Ascending aorta (tissue), 2 donors: ENCODE measurements around the gene ZNF135. TPM values are rescaled to one million over a fixed set of nuclear protein-coding genes. Genes with fewer than 3 reads are reported as not detected.

Experiments
- DNase-seq, 2 donors: peaks; one replicate each; pipeline ENCODE4 v3.0.0-alpha.2; 2019; ENCODE audit warnings: low spot score in 2 of 2
- H3K27ac ChIP-seq, 2 donors: fragments of 200-600 bp; sonication (generic); one replicate each; pipeline ENCODE4 v1.5.1; 2016 to 2017; ENCODE audit warnings: mild to moderate bottlenecking in 1 of 2
- H3K27me3 ChIP-seq: fragments of 200-600 bp; sonication (generic); one replicate; pipeline ENCODE4 v1.5.1; 2017
- H3K36me3 ChIP-seq, 2 donors: fragments of 200-600 bp; sonication (generic); one replicate each; pipeline ENCODE4 v1.5.1; 2016
- H3K4me1 ChIP-seq, 2 donors: fragments of 200-600 bp; sonication (generic); one replicate each; pipeline ENCODE4 v1.5.1; 2016 to 2017; ENCODE audit warnings: mild to moderate bottlenecking in 1 of 2
- H3K4me3 ChIP-seq, 2 donors: fragments of 200-600 bp; sonication (generic); one replicate each; pipeline ENCODE4 v1.5.1; 2016 to 2017; ENCODE audit warnings: mild to moderate bottlenecking in 1 of 2
- H3K9me3 ChIP-seq, 2 donors: fragments of 200-600 bp; sonication (generic); one replicate each; pipeline ENCODE4 v1.5.1; 2016
- CTCF ChIP-seq, 3 experiments: fragments of 200-600 bp in 2 of 3; fragments of 450-650 bp in 1 of 3; sonication (generic) in 2 of 3; IDR thresholded peaks; one replicate each; pipeline ENCODE4 v1.5.1; 2016 to 2019; ENCODE audit warnings: antibody characterized with exemption in 3 of 3, mild to moderate bottlenecking in 1 of 3, moderate library complexity in 1 of 3
- intact Hi-C: fragments of 100-400 bp; cut with DNase I; formaldehyde crosslinking; loops from one replicate; pipeline ENCODE4 v1.15.1; 2023
- total RNA-seq: library from RNA; depleted of rRNA; stranded (reverse); fragments of >200 nt; gene quantifications from one replicate; pipeline ENCODE4 v1.1.0, GENCODE V29; 2016

The ZNF135 gene
- total RNA-seq, 1 donor from 2014 or later = 3.7 TPM

GRCh38 chr19:58067240-58067912 lies 8.3 kb downstream of the ZNF135 start:
- Histone ChIP-seq H3K36me3 (peaks cover 32 to 56% of the 10 kb centered on the region in 2 donors), H3K9me3 (peaks cover 78 to 91% of the 10 kb centered on the region in 2 donors), H3K4me1 (no peaks in the 10 kb centered on the region), H3K27ac (no peak overlapping the region), H3K4me3 (no peak overlapping the region), H3K27me3 (no peaks in the 10 kb centered on the region)
- no peak for TF ChIP-seq CTCF (IDR thresholded peaks at IDR 0.05)
- intact Hi-C loops = no loop called here
- no peak for DNase-seq

GRCh38 chr19:58079792-58080191 lies 20.7 kb downstream of the ZNF135 start:
- no peak for DNase-seq
- Histone ChIP-seq H3K27ac (no peak overlapping the region), H3K36me3 (peaks cover 15 to 21% of the 10 kb centered on the region in 2 donors), H3K9me3 (peaks cover 47 to 100% of the 10 kb centered on the region in 2 donors), H3K27me3 (no peaks in the 10 kb centered on the region), H3K4me3 (no peak overlapping the region), H3K4me1 (no peaks in the 10 kb centered on the region)
- no peak for TF ChIP-seq CTCF (IDR thresholded peaks at IDR 0.05)
- intact Hi-C loops = no loop called here

- no peak for DNase-seq
- Histone ChIP-seq H3K4me1 (no peaks in the 10 kb centered on the region), H3K9me3 (peaks cover 60 to 100% of the 10 kb centered on the region in 2 donors), H3K36me3 (peaks cover 46 to 54% of the 10 kb centered on the region in 2 donors), H3K4me3 (no peak overlapping the region), H3K27me3 (no peaks in the 10 kb centered on the region), H3K27ac (no peak overlapping the region)
- intact Hi-C loops = no loop called here
- TF ChIP-seq CTCF (IDR thresholded peaks at IDR 0.05) = no peak
Measured at GRCh38 chr19:58083021-58083420, 23.9 kb downstream of the ZNF135 start.

- no peak overlapping the region for H3K4me3 ChIP-seq
- H3K27ac ChIP-seq = no peak overlapping the region
- no peaks in the 10 kb centered on the region for H3K4me1 ChIP-seq
- no peak for DNase-seq
- TF ChIP-seq CTCF (IDR thresholded peaks at IDR 0.05) = no peak
- peaks cover 64 to 94% of the 10 kb centered on the region in 2 donors for H3K9me3 ChIP-seq
- no peaks in the 10 kb centered on the region for H3K27me3 ChIP-seq
- intact Hi-C loops = no loop called here
- peaks cover 56 to 64% of the 10 kb centered on the region in 2 donors for H3K36me3 ChIP-seq
Measured at GRCh38 chr19:58084596-58085347, 25.7 kb downstream of the ZNF135 start.

- DNase-seq = no peak
- Histone ChIP-seq H3K4me1 (no peaks in the 10 kb centered on the region), H3K9me3 (peaks cover 70 to 94% of the 10 kb centered on the region in 2 donors), H3K27me3 (no peaks in the 10 kb centered on the region), H3K4me3 (no peak overlapping the region), H3K36me3 (peaks cover 60 to 66% of the 10 kb centered on the region in 2 donors), H3K27ac (no peak overlapping the region)
- TF ChIP-seq CTCF (IDR thresholded peaks at IDR 0.05) = no peak
- intact Hi-C loops = no loop called here
Measured at GRCh38 chr19:58085348-58085875, 26.3 kb downstream of the ZNF135 start.
